ES-I3 (cell line): ENCODE results near the gene GALNT11.
"Not testable (repeated sequence)": the region's sequence is repeated elsewhere in the genome, so short reads cannot be mapped to it uniquely, and the experiment has no call there.

Source experiments
- H3K36me3 ChIP-seq: 2 replicates; pipeline ENCODE4 v1.6.1; 2013; ENCODE audit warnings: mild to moderate bottlenecking, low read length, control low read depth, moderate library complexity; ENCODE audit not compliant: insufficient read depth
- H3K4me1 ChIP-seq: 2 replicates; pipeline ENCODE4 v1.6.1; 2013; ENCODE audit warnings: mild to moderate bottlenecking, control low read depth, low read length; ENCODE audit not compliant: insufficient read depth
- H3K9ac ChIP-seq: 2 replicates; pipeline ENCODE4 v1.6.1; 2013; ENCODE audit warnings: low read depth, mild to moderate bottlenecking, low read length, moderate library complexity
- H3K9me3 ChIP-seq: 2 replicates; pipeline ENCODE4 v1.6.1; 2013; ENCODE audit warnings: mild to moderate bottlenecking, low read length, moderate library complexity; ENCODE audit not compliant: control insufficient read depth, insufficient read depth

Gene GALNT11

DNA sequence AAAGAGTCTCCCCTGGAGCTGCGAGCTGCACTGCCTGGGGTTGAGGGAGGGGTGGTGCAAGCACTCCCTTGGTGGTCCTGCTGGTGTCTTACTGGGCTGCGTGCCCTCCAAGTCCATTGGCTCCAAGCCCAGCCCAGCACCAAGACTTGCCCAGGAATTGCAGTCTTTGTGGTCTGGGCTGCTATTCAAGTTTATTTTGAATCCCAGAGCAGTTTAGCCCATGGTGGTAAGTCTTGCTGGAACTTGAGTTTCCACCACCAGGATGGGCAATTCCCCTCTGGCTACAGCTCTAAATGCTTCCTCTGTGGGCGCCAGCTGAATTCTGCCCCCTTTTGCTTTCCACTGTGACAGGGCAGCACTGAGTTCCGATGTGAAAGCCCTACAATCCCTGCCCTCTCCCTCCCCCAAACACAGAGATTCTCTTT, 25.1 kb downstream of the GALNT11 start:
- no peak overlapping the region; the same call in 1 of the 2 replicates for H3K9ac ChIP-seq
- H3K36me3 ChIP-seq, result no peaks in the 10 kb centered on the region
- H3K9me3 ChIP-seq, result no peaks in the 10 kb centered on the region; the same call in 1 of the 2 replicates
- H3K4me1 ChIP-seq, result peaks cover 22% of the 10 kb centered on the region

DNA sequence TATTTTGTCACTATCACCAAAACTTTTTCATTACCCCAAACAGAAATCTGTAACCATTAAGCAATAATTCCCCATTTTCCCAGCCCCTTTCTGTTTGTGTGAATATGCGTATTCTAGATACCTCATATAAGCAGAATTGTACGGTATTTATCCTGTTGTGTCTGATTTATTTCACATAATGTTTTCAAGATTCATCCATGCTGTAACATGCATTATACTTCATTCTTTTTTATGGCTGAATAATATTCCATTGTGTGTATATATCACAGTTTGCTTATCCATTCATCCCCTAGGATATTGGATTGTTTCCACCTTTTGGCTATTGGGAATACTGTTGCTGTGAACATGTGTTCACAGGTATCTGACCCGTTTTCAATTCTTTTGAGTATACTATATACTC, 26.5 kb downstream of the GALNT11 start:
- Histone ChIP-seq H3K9me3 (no peaks in the 10 kb centered on the region), H3K36me3 (no peaks in the 10 kb centered on the region), H3K9ac (no peak overlapping the region), H3K4me1 (peaks cover 27% of the 10 kb centered on the region)

DNA sequence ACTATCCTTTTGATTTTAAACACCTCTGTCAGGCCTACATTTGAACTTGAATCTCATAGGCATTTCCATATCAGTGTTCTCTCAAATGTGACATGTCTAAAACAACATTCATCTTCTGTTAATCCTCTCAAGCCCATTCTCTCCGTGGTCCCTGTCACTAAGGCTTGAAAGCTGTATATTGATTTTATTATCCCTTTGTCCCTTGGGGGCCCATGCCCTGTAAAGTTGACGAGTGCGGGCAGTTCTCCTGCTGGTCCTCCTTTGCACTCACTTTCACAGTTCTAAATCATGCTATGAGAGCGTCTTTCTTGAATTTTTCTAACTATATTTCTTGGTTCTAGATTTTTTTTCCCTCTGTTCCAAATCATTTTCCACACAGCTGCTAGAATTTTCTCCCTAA, 27.3 kb downstream of the GALNT11 start:
- Histone ChIP-seq H3K36me3 (no peaks in the 10 kb centered on the region), H3K4me1 (peaks cover 27% of the 10 kb centered on the region), H3K9ac (no peak overlapping the region), H3K9me3 (no peaks in the 10 kb centered on the region)

DNA sequence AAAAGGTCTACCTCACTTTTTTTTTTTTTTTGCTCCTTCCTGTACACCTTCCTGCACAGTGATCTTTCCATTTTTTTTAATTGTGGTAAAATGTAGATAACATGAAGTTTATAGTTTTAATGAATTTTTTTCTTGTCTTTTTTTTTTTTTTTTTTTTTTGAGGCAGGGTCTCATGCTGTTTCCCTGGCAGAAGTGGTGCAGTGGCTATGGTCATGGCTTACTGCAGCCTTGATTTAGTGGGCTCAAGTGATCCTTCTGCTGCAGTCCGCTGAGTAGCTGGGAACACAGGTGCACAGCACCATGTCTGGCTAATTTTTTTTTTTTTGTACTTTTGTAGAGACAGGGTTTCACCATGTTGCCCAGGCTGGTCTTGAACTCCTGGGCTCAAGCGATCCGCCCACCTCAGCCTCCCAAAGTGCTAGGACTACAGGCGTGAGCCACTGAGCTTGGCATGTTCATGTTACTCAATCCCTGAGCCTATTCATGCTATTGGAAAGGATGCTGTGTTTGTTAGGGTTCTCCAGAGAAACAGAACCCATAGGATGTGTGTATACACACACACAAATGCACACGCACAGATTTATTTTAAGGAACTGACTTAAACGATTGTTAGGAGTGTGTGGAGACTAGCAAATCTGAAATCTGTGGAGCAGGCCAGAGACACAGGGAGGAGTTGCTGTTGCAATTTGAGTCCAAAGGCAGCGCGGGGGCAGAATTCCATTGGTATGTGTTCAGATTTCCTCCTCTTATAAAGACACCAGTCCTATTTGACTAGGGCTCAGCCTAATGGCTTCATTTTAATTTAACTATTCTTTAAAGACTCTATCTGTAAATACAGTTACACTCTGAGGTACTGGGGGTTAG, 29.1 kb downstream of the GALNT11 start:
- Histone ChIP-seq H3K4me1 (peaks cover 27% of the 10 kb centered on the region), H3K36me3 (no peaks in the 10 kb centered on the region), H3K9ac (no peak overlapping the region), H3K9me3 (no peaks in the 10 kb centered on the region)

DNA sequence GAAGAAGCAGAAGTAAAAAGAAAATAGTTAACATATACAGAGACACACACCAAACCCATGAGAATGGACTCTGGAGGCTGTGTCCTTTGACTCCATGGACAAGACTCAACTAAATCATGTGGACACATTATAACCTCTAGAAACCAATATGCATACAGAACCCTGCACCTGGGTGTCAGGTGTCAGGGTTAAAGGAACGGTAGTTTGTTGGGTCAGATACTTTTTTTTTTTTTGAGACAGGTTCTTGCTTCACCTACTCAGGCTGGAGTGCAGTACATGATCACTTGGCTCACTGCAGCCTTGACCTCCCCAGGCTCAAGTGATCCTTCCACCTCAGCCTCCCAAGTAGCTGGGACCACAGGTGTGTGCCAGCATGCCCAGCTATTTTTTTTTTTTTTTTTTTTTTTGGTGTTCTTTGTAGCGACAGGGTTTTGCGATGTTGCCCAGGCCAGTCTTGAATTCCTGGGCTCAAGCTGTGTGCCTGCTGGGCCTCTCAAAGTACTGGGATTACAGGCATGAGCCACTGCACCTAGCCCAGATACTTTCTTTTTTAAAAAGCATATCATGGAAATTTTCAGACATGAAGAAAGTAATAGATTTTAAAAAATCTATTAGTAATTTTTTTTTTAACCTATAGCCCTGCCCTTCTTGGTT, 31.3 kb downstream of the GALNT11 start:
- H3K36me3 ChIP-seq, result no peaks in the 10 kb centered on the region
- no peak overlapping the region for H3K9ac ChIP-seq
- peaks cover 16% of the 10 kb centered on the region; the same call in 1 of the 2 replicates for H3K4me1 ChIP-seq
- no peaks in the 10 kb centered on the region for H3K9me3 ChIP-seq

DNA sequence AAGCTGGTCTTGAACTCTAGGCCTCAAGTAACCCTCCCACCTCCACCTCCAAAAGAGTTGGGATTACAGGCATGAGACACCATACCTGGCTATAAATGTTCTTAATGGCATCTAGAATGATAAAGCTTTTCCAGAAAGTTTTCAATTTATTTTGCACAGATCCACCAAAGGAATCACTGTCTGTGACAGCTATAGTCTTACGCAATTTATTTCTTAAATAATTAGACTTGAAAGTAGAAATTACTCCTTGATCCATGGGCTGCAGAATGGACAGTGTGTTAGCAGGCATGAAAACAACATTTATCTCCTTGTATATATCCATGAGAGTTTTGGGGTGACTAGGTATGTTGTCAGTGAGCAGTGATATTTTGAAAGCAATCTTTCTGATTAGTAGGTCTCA, 33.8 kb downstream of the GALNT11 start:
- peaks cover 10% of the 10 kb centered on the region; the same call in 1 of the 2 replicates for H3K4me1 ChIP-seq
- no peaks in the 10 kb centered on the region for H3K9me3 ChIP-seq
- H3K36me3 ChIP-seq, result no peaks in the 10 kb centered on the region
- no peak overlapping the region for H3K9ac ChIP-seq

DNA sequence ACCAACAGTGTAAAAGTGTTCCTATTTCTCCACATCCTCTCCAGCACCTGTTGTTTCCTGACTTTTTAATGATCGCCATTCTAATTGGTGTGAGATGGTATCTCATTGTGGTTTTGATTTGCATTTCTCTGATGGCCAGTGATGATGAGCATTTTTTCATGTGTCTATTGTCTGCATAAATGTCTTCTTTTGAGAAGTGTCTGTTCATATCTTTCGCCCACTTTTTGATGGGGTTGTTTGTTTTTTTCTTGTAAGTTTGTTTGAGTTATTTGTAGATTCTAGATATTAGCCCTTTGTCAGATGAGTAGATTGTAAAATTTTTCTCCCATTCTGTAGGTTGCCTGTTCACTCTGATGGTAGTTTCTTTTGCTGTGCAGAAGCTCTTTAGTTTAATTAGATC, 35.6 kb downstream of the GALNT11 start:
- not testable (repeated sequence) for H3K9ac ChIP-seq, H3K4me1 ChIP-seq, H3K36me3 ChIP-seq, H3K9me3 ChIP-seq

DNA sequence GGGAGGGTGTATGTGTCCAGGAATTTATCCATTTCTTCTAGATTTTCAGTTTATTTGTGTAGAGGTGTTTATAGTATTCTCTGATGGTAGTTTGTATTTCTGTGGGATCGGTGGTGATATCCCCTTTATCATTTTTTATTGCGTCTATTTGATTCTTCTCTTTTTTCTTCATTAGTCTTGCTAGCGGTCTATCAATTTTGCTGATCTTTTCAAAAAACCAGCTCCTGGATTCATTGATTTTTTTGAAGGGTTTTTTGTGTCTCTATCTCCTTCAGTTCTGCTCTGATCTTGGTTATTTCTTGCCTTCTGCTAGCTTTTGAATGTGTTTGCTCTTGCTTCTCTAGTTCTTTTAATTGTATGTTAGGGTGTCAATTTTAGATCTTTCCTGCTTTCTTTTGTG, 37.7 kb downstream of the GALNT11 start:
- H3K9ac ChIP-seq, result not testable (repeated sequence)

DNA sequence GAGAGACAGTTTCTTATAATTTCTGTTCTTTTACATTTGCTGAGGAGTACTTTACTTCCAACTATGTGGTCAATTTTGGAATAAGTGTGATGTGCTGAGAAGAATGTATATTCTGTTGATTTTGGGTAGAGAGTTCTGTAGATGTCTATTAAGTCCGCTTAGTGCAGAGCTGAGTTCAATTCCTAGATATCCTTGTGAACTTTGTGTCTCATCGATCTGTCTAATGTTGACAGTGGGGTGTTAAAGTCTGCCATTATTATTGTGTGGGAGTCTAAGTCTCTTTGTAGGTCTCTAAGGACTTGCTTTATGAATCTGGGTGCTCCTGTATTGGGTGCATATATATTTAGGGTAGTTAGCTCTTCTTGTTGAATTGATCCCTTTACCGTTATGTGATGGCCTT, 38.3 kb downstream of the GALNT11 start:
- H3K9me3 ChIP-seq, result peaks cover 15% of the 10 kb centered on the region; the same call in 1 of the 2 replicates
- not testable (repeated sequence) for H3K36me3 ChIP-seq, H3K9ac ChIP-seq, H3K4me1 ChIP-seq

More for the DNA sequence above, 37.7 kb downstream of the GALNT11 start:
- not testable (repeated sequence) for H3K4me1 ChIP-seq, H3K36me3 ChIP-seq
- peaks cover 14% of the 10 kb centered on the region; the same call in 1 of the 2 replicates for H3K9me3 ChIP-seq

DNA sequence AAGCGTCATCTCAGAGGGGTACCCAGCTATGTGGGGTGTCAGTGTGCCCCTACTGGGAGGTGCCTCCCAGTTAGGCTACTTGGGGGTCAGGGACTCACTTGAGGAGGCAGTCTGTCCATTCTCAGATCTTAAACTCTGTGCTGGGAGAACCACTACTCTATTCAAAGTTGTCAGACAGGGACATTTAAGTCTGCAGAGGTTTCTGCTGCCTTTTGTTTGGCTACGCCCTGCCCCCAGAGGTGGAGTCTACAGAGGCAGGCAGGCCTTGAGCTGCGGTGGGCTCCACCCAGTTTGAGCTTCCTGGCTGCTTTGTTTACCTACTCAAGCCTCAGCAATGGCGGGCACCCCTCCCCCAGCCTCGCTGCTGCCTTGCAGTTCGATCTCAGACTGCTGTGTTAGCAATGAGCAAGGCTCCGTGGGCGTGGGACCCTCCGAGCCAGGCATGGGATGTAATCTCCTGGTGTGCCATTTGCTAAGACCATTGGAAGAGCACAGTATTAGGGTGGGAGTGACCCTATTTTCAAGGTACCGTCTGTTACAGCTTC, 40.4 kb downstream of the GALNT11 start:
- H3K4me1 ChIP-seq, H3K36me3 ChIP-seq, H3K9ac ChIP-seq: not testable (repeated sequence)
- H3K9me3 ChIP-seq, result peaks cover 20% of the 10 kb centered on the region

DNA sequence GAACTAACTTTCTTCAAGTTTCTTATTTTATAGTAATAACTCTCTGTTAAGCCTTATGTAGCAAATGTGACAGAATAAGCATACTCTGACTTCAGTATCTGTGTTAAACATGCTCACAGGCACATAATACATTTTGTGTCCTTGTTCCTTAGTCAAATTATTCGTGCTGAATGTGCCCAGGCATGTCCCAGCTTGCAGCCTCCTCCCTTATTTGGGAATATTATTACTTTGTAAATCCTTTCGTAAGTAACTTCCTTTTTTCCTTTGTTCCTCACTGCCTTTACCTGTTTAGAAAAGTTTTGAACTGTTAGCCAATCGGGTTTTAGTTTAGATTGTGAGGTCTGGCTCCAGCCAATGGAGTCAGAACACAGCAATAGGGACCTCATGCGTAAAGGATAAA, 46.9 kb downstream of the GALNT11 start:
- H3K36me3 ChIP-seq, result 0 out of 2 replicates have a peak, but pooled peaks cover 2% of the 10 kb centered on the region
- peaks cover 8% of the 10 kb centered on the region for H3K9me3 ChIP-seq
- H3K9ac ChIP-seq, result no peak overlapping the region
- peaks cover 29% of the 10 kb centered on the region for H3K4me1 ChIP-seq

DNA sequence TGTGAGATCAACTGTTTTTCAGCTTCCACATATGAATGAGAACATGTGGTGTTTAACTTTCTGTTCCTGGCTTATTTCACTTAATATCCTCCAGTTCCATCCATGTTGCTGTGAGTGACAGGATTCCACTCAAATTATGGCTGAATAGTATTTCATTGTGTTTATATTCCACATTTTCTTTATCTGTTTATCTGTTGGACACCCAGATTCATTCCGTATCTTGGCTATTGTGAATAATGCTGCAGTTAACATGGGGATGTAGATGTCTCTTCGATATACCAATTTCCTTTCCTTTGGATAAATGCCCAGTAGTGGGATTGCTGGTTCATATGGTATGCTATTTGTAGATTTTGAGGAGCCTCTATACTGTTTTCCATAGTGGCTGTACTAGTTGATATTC, 47.9 kb downstream of the GALNT11 start:
- H3K9me3 ChIP-seq, result peaks cover 5% of the 10 kb centered on the region
- H3K9ac ChIP-seq, result no peak overlapping the region
- peaks cover 29% of the 10 kb centered on the region for H3K4me1 ChIP-seq
- 0 out of 2 replicates have a peak, but pooled peaks cover 2% of the 10 kb centered on the region for H3K36me3 ChIP-seq

DNA sequence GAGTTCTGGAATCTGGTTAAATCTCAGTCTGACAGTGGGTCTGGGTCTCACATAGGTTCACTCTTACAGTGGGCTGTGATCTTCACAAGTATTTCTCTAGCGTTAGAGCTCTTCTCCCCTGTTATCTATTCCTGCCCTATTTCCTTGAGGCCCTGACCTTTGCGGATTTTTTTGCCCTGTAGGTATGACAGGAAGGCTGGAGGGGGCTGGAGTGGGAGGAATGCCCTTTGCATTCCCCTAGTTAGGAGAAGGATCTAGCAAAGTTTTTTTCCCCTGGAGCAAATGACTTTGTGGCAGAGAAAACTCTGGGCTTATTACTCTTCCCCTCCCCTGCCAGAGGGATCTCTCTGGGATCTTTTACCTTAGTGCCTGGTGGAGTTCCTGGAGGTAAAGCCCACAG, 49.2 kb downstream of the GALNT11 start:
- peaks cover 5% of the 10 kb centered on the region; the same call in 1 of the 2 replicates for H3K9me3 ChIP-seq
- H3K4me1 ChIP-seq, result peaks cover 38% of the 10 kb centered on the region
- no peak overlapping the region for H3K9ac ChIP-seq
- H3K36me3 ChIP-seq, result 0 out of 2 replicates have a peak, but pooled peaks cover 2% of the 10 kb centered on the region

DNA sequence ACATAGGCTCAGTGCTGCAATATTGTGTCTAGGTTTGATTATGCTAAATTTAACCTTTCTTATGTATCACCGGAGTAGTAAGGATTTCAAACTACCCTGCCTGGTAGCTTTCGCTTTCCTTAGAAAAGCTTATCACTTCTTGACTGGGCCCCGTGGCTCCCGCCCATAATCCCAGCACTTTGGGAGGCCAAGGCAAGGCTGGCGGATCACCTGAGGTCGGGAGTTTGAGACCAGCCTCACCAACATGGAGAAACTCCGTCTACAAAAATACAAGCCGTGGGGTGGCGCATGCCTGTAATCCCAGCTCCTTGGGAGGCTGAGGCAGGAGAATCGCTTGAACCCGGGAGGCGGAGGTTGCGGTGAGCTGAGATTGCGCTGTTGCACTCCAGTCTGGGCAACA, 49.9 kb downstream of the GALNT11 start:
- H3K36me3 ChIP-seq, H3K9ac ChIP-seq, H3K9me3 ChIP-seq: not testable (repeated sequence)
- H3K4me1 ChIP-seq, result peaks cover 38% of the 10 kb centered on the region
